Posterior cingulate gyrus (tissue), 11 donors: ENCODE data around the gene CSGALNACT2.

Experiments
- DNase-seq, 10 donors: peaks; one replicate each; pipeline versions ENCODE4 v3.0.0 to v3.0.0-alpha.2; 2020 to 2021; ENCODE audit warnings: mixed read lengths in 3 of 10
- intact Hi-C: fragments of 100-400 bp; cut with DNase I; formaldehyde crosslinking; loops from one replicate; pipeline ENCODE4 v1.15.1; 2023

The CSGALNACT2 gene

GRCh38 chr10:43122826-43123225 is 15.4 kb upstream of the CSGALNACT2 start:
- DNase-seq, result peak in 2 of 10 donors; percentile 10 to 22
- intact Hi-C loops, result no loop called here

- DNase-seq, result peak in 4 of 10 donors; percentile 5 to 70 (median 38)
Measured at GRCh38 chr10:43123361-43124093, 14.7 kb upstream of the CSGALNACT2 start.

GRCh38 chr10:43124094-43124521 is 14.1 kb upstream of the CSGALNACT2 start:
- DNase-seq, result peak in 2 of 10 donors; percentile 49 to 55
- intact Hi-C loops, result no loop called here

More at GRCh38 chr10:43123361-43124093, 14.7 kb upstream of the CSGALNACT2 start:
- intact Hi-C loops, result no loop called here

GRCh38 chr10:43124574-43125273 is 13.5 kb upstream of the CSGALNACT2 start:
- intact Hi-C loops, result no loop called here
- DNase-seq, result peak in 4 of 10 donors; percentile 5 to 48 (median 26)

- intact Hi-C loops, result no loop called here
- peak in 4 of 10 donors; percentile 9 to 60 (median 32) for DNase-seq
Measured at GRCh38 chr10:43125274-43125845, 12.9 kb upstream of the CSGALNACT2 start.

- peak in 4 of 10 donors; percentile 7 to 58 (median 28) for DNase-seq
- intact Hi-C loops, result no loop called here
Measured at GRCh38 chr10:43125881-43126731, 12.1 kb upstream of the CSGALNACT2 start.

GRCh38 chr10:43126759-43127424 is 11.4 kb upstream of the CSGALNACT2 start:
- intact Hi-C loops, result no loop called here
- DNase-seq, result peak in 3 of 10 donors; percentile 7 to 81 (median 55)

GRCh38 chr10:43127442-43127841 is 10.8 kb upstream of the CSGALNACT2 start:
- intact Hi-C loops, result no loop called here
- no peak for DNase-seq

GRCh38 chr10:43128331-43128730 is 9.9 kb upstream of the CSGALNACT2 start:
- intact Hi-C loops, result no loop called here
- no peak for DNase-seq

- intact Hi-C loops, result no loop called here
Measured at GRCh38 chr10:43128958-43129706, 9.1 kb upstream of the CSGALNACT2 start.

GRCh38 chr10:43130770-43131171 is 7.5 kb upstream of the CSGALNACT2 start:
- peak in 3 of 10 donors; percentile 9 to 81 (median 78) for DNase-seq
- intact Hi-C loops, result no loop called here

More at GRCh38 chr10:43128958-43129706, 9.1 kb upstream of the CSGALNACT2 start:
- peak in 2 of 10 donors; percentile 58 to 84 for DNase-seq

GRCh38 chr10:43131256-43131655 is 7.0 kb upstream of the CSGALNACT2 start:
- intact Hi-C loops, result no loop called here
- DNase-seq, result peak in 1 of 10 donors; percentile 24

- intact Hi-C loops, result no loop called here
- DNase-seq, result peak in 2 of 10 donors; percentile 5 to 20
Measured at GRCh38 chr10:43131906-43132305, 6.3 kb upstream of the CSGALNACT2 start.

GRCh38 chr10:43132867-43133787 is 5.1 kb upstream of the CSGALNACT2 start:
- intact Hi-C loops, result no loop called here
- DNase-seq, result peak in 2 of 10 donors; percentile 2 to 52

GRCh38 chr10:43134126-43134905 is 3.9 kb upstream of the CSGALNACT2 start:
- no peak for DNase-seq
- intact Hi-C loops, result no loop called here

GRCh38 chr10:43135064-43135463 is 3.2 kb upstream of the CSGALNACT2 start:
- intact Hi-C loops, result no loop called here
- DNase-seq, result no peak

- intact Hi-C loops, result no loop called here
- no peak for DNase-seq
Measured at GRCh38 chr10:43135656-43136055, 2.6 kb upstream of the CSGALNACT2 start.
